ENCODE results near the gene TRAFD1.

DNA sequence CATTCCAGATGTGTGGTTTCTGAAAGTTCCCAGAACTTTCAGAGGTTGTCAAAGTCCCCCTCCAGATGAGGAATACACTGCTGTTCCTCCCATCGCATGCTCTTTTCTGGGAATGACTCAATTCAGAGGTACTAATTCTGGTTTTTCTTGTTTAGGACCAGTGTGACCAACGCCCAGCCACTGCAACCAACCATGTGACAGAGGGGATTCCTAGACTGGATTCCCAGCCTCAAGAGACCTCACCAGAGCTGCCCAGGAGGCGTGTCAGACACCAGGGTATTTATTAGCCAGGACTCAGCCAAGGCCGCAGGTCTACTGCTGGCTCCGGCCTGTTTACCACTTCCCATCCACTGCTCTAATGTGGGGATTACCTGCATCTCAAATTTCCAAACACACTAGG, 24.2 kb downstream of the TRAFD1 start:
- TF ChIP-seq, protein P1, sequence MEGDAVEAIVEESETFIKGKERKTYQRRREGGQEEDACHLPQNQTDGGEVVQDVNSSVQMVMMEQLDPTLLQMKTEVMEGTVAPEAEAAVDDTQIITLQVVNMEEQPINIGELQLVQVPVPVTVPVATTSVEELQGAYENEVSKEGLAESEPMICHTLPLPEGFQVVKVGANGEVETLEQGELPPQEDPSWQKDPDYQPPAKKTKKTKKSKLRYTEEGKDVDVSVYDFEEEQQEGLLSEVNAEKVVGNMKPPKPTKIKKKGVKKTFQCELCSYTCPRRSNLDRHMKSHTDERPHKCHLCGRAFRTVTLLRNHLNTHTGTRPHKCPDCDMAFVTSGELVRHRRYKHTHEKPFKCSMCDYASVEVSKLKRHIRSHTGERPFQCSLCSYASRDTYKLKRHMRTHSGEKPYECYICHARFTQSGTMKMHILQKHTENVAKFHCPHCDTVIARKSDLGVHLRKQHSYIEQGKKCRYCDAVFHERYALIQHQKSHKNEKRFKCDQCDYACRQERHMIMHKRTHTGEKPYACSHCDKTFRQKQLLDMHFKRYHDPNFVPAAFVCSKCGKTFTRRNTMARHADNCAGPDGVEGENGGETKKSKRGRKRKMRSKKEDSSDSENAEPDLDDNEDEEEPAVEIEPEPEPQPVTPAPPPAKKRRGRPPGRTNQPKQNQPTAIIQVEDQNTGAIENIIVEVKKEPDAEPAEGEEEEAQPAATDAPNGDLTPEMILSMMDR (IDR thresholded peaks at IDR 0.05), result no peak
- TF ChIP-seq POLR2AphosphoS5 (IDR thresholded peaks at IDR 0.05) (no peak), EP300 (IDR thresholded peaks at IDR 0.05) (no peak)
